Midbrain (tissue), 1 donor: ENCODE measurements around the gene SPTB.

Experiments
- DNase-seq: peaks from one replicate; lab custom pipeline; 2025; lab: John Stamatoyannopoulos, UW

SPTB gene

GRCh38 chr14:64748995-64749714 is 130.6 kb downstream of the SPTB start:
- DNase-seq, result no peak

GRCh38 chr14:64748521-64748920 is 131.2 kb downstream of the SPTB start:
- no peak for DNase-seq

- no peak for DNase-seq
Observed at GRCh38 chr14:64747327-64747726, 132.4 kb downstream of the SPTB start.

GRCh38 chr14:64746298-64747250 is 133.1 kb downstream of the SPTB start:
- peak; percentile 45 for DNase-seq

GRCh38 chr14:64745511-64746091 is 134.1 kb downstream of the SPTB start:
- peak; percentile 59 for DNase-seq

GRCh38 chr14:64743061-64743460 is 136.6 kb downstream of the SPTB start:
- DNase-seq, result no peak

- no peak for DNase-seq
Observed at GRCh38 chr14:64741961-64742360, 137.7 kb downstream of the SPTB start.

GRCh38 chr14:64741200-64741599 is 138.5 kb downstream of the SPTB start:
- no peak for DNase-seq

GRCh38 chr14:64738281-64738804 is 141.4 kb downstream of the SPTB start:
- DNase-seq, result no peak

GRCh38 chr14:64737391-64738280 is 142.1 kb downstream of the SPTB start:
- peak; percentile 46 for DNase-seq

GRCh38 chr14:64736271-64737169 is 143.2 kb downstream of the SPTB start:
- DNase-seq, result no peak

- DNase-seq, result no peak
Observed at GRCh38 chr14:64734990-64735389, 144.7 kb downstream of the SPTB start.

- no peak for DNase-seq
Observed at GRCh38 chr14:64733899-64734298, 145.8 kb downstream of the SPTB start.

- no peak for DNase-seq
Observed at GRCh38 chr14:64733321-64733720, 146.4 kb downstream of the SPTB start.

- DNase-seq, result no peak
Observed at GRCh38 chr14:64732536-64733120, 147.1 kb downstream of the SPTB start.

GRCh38 chr14:64732066-64732465 is 147.6 kb downstream of the SPTB start:
- DNase-seq, result no peak

GRCh38 chr14:64731141-64731581 is 148.5 kb downstream of the SPTB start:
- no peak for DNase-seq

- DNase-seq, result no peak
Observed at GRCh38 chr14:64730681-64731080, 149.0 kb downstream of the SPTB start.

GRCh38 chr14:64730061-64730440 is 149.7 kb downstream of the SPTB start:
- no peak for DNase-seq
